Adipose tissue (tissue), 3 donors: ENCODE results near the gene PPAN. TPM values are rescaled to one million over a fixed set of nuclear protein-coding genes. Genes with fewer than 3 reads are reported as not detected.

Experiments used
- H3K27ac ChIP-seq: one replicate; pipeline ENCODE4 v1.5.1; 2013; ENCODE audit warnings: low read depth, low read length
- WGBS, 3 donors: extraction: QIAGEN DNeasy Blood & Tissue Kit; methylation state at CpG; one replicate each; pipeline ENCODE4 v1.1.7; 2013; 5-methylcytosine and 5-hydroxymethylcytosine counted together
- polyA plus RNA-seq, 3 donors: library from polyadenylated mRNA; stranded (reverse); fragments of 200-250 nt; gene quantifications; one replicate each; pipeline ENCODE4 v1.2.3, GENCODE V29; 2013
- donor health status: healthy with polysubstance abuse.
- donor health status: Bipolar disorder and iron deficiency.
- donor health status: healthy.

PPAN gene
- polyA plus RNA-seq, 3 donors: 21.7 to 59.1 (median 37.2) TPM

- H3K27ac ChIP-seq: no peak overlapping the region
- 83 to 90% (median 90%) methylated on average over 19 of the region's 19 CpGs for WGBS, 3 donors
Observed at GRCh38 chr19:10110972-10111317, 4.8 kb downstream of the PPAN start.

- WGBS, 3 donors: 45 to 79% (median 46%) methylated on average over 8 of the region's 8 CpGs
- H3K27ac ChIP-seq: no peak within 1 kb of the TSS
Observed at GRCh38 chr19:10111405-10111811, 5.2 kb downstream of the PPAN start, which contains the start of gene P2RY11. Gene P2RY11, plus strand, starts transcription at chr19:10111693. Its CDS starts 29 bp downstream, at chr19:10111722.

DNA sequence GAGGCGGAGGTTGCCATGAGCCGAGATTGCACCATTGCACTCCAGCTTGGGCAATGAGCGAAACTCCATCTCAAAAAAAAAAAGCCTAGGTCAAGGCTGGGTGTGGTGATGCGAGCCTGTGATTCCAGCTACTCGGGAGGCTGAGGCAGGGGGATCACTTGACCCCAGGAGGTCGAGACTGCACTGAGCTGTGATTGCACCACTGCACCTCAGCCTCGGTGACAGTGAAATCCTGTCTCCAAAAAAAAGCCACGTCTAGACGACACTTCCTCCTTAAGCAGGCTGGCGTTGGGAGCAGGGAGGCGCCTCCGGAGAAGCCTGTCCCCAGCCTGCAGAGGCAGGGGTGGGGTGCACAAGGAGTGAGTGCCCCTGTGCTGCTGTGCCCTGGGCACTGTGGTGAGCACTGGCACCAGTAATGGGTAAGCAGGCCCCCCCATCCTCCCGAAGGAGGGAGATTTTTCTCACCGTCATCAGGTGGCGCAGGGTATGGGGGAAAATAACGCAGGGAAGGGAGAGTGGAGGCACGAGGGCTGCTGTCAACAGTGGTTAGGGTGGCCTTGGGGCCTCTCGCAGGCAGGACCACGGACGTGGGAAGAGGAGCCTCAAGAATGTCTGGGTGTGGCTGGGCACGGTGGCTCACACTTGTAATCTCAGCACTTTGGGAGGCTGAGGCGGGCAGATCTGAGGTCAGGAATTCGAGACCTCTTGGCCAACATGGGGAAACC is 6.0 kb downstream of the PPAN start:
- no peak overlapping the region for H3K27ac ChIP-seq
- WGBS, 3 donors: 39 to 56% (median 41%) methylated on average over 23 of the region's 23 CpGs

- WGBS, 3 donors: 17 to 31% (median 27%) methylated on average over 25 of the region's 25 CpGs
- H3K27ac ChIP-seq: no peak overlapping the region
Observed at GRCh38 chr19:10112895-10113591, 6.9 kb downstream of the PPAN start.

- H3K27ac ChIP-seq: no peak overlapping the region
- 69 to 72% (median 71%) methylated on average over 17 to 19 of the region's 19 CpGs for whole genome bisulfite sequencing, 3 donors
Observed at GRCh38 chr19:10113592-10113963, 7.4 kb downstream of the PPAN start.

DNA sequence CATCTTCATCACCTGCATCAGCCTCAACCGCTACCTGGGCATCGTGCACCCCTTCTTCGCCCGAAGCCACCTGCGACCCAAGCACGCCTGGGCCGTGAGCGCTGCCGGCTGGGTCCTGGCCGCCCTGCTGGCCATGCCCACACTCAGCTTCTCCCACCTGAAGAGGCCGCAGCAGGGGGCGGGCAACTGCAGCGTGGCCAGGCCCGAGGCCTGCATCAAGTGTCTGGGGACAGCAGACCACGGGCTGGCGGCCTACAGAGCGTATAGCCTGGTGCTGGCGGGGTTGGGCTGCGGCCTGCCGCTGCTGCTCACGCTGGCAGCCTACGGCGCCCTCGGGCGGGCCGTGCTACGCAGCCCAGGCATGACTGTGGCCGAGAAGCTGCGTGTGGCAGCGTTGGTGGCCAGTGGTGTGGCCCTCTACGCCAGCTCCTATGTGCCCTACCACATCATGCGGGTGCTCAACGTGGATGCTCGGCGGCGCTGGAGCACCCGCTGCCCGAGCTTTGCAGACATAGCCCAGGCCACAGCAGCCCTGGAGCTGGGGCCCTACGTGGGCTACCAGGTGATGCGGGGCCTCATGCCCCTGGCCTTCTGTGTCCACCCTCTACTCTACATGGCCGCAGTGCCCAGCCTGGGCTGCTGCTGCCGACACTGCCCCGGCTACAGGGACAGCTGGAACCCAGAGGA is 7.9 kb downstream of the PPAN start:
- 86 to 92% (median 90%) methylated on average over 43 of the region's 43 CpGs for WGBS, 3 donors
- H3K27ac ChIP-seq: no peak overlapping the region

DNA sequence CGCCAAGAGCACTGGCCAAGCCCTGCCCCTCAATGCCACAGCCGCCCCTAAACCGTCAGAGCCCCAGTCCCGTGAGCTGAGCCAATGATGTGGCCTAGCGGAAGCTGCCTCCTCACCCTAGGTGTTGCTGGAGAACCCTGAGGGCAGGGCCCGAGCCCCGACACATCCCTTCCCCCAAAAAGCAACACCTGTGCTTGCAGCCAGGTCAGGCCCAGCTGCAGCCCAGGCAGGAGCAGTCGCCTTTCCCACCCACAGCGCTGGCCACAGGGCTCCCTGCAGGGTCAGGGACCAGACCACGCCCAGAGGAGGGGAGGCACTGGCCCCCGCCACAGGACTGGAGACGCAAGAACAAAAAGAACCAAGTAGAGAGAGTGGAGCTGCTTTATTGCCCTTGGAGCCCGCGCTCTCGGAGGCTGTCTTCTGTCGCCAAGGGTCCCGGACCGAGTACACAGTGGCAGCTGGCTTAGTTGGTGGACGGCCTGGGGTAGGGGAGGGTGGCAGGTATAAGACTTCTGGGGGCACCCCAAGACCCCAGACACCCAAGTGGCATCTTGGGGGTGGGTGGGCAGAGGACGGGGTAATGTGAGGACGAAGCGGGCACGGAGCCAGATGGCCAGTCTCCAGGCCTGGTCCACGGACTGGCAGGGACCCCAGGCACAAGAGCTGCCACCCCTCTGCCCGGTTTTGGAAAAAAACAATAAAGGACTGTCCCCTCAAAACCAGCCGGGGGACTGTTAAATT is 8.7 kb downstream of the PPAN start:
- H3K27ac ChIP-seq: no peak overlapping the region
- WGBS, 3 donors: 80 to 83% (median 83%) methylated on average over 25 to 26 of the region's 26 CpGs

GRCh38 chr19:10115392-10116084 is 9.4 kb downstream of the PPAN start:
- WGBS, 3 donors: 86 to 90% (median 89%) methylated on average over 43 to 45 of the region's 45 CpGs
- H3K27ac ChIP-seq: no peak overlapping the region

- 86 to 87% (median 87%) methylated on average over 34 to 35 of the region's 35 CpGs for WGBS, 3 donors
- H3K27ac ChIP-seq: no peak overlapping the region
Observed at GRCh38 chr19:10116085-10116865, 10.1 kb downstream of the PPAN start.

GRCh38 chr19:10116866-10117616 is 10.9 kb downstream of the PPAN start:
- H3K27ac ChIP-seq: no peak overlapping the region
- WGBS, 3 donors: 87 to 90% (median 87%) methylated on average over 21 of the region's 21 CpGs

GRCh38 chr19:10118960-10119359 is 12.8 kb downstream of the PPAN start:
- 31 to 50% (median 41%) methylated on average over 12 of the region's 12 CpGs for WGBS, 3 donors
- H3K27ac ChIP-seq: no peak overlapping the region

DNA sequence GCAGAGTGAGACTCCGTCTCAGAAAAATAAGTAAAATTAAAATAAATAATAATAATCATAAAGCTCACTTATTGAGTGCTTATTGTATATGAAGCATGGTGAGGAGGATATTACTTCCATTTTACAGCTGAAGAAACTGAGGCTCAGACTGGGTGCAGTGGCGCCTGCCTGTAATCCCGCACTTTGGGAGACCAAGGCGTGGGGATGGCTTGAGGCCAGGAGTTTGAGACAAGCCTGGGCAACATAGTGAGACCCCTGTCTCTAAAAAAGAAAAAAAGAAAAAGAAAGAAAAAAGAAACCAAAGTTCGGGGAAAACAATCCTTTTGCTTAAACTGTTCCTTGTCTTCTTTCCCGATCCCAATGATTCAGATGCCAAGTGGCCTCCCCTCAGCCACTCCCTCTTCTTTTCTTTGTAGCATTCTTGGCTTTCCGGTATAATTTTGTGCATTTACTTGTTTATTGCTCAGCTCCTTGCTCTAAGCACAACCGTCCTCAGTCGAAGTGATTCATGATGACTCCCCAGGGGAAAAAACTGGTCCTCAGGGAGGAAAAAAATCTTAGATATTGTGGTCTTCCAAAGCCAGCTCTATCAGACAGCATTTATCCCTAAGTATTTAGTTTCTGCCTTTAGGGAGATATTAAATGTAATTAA is 14.5 kb downstream of the PPAN start:
- WGBS, 3 donors: 58 to 82% (median 61%) methylated on average over 9 of the region's 9 CpGs
- no peak overlapping the region for H3K27ac ChIP-seq

GRCh38 chr19:10122045-10122444 is 15.9 kb downstream of the PPAN start:
- WGBS, 3 donors: 63 to 73% (median 72%) methylated on average over 6 of the region's 6 CpGs
- H3K27ac ChIP-seq: no peak overlapping the region

DNA sequence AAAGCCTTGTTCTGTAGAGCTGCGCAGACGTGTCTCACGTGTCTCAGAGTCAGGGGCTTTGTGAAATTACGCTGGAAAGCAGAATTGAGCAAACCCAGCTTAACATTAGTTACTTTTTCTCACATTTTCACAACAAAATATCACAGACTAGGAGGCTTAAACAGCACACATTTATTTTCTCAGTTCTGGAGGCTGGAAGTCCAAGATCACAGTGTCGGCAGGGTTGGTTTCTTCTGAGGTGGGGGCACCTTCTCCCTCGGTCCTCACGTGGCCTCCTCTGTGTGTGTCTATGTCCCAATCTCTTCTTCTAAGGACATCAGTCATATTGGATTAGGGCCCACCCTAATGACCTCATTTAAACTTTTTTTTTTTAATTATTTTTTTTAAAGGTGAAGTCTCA is 18.3 kb downstream of the PPAN start:
- H3K27ac ChIP-seq: no peak overlapping the region
- 95 to 97% (median 97%) methylated on average over 7 of the region's 7 CpGs for WGBS, 3 donors

DNA sequence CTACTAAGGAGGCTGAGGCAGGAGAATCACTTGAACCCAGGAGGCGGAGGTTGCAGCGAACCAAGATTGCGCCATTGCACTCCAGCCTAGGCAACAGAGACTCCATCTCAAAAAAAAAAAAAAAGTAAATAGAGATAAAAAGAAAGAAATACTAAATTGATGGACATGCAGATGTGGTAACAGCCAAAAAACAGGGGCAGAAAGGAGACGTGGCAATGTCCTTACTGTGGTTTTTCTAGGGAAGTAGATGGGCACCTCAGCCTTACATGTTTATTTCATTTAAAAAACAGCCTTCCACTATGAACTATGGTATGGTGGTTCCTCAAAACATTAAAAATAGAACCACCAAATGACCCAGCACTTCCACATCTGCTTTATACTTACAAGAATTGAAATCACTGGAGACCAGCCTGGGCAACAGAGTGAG is 20.1 kb downstream of the PPAN start:
- WGBS, 3 donors: 52 to 94% (median 64%) methylated on average over 4 of the region's 4 CpGs
- H3K27ac ChIP-seq: no peak overlapping the region

GRCh38 chr19:10132905-10133304 is 26.7 kb downstream of the PPAN start:
- 88 to 96% (median 95%) methylated on average over 7 of the region's 7 CpGs for WGBS, 3 donors
- no peak overlapping the region for H3K27ac ChIP-seq
